GM18870 (cell line): Measurements from ENCODE around the gene PEAR1.

Experiments used
- ATAC-seq: cut with Tn5 transposase; IDR thresholded peaks from one replicate; pipeline ENCODE4 v1.9.1; 2021; ENCODE audit warnings: moderate library complexity; ENCODE audit not compliant: unreplicated experiment

The PEAR1 gene

DNA sequence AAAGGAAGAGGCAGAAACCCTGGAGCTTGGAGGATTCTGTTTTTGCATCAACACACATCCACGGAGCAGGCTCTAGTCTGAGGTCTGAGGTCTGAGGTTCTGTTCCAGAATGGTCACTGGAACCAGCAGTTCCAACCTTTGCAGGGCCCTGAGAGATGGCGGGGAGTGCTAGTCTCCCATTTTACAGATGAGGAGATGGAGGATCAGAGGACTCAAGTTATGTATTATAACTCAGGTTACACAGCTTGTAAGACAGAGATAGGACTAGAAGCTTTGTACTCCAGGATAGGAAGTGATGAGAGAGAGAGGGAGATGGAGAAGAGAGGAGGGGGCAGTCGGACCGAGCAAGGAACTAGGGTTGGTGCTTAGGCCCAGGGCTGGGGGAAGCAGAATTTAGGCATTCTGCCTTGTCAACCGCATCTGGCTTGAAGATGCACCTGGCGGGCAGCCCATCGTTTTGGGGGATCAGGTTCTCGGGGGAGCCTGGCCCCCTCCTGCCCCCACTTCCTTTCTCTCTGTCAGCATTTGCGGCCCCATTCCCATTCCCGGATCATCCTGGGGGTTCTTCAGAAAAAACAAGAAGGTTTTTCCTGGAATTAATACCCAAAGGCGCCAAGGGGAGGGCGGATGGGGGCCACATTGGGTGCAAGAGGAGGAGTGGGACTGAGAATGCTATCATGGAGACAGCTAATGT, 5.6 kb downstream of the PEAR1 start:
- ATAC-seq = no peak

DNA sequence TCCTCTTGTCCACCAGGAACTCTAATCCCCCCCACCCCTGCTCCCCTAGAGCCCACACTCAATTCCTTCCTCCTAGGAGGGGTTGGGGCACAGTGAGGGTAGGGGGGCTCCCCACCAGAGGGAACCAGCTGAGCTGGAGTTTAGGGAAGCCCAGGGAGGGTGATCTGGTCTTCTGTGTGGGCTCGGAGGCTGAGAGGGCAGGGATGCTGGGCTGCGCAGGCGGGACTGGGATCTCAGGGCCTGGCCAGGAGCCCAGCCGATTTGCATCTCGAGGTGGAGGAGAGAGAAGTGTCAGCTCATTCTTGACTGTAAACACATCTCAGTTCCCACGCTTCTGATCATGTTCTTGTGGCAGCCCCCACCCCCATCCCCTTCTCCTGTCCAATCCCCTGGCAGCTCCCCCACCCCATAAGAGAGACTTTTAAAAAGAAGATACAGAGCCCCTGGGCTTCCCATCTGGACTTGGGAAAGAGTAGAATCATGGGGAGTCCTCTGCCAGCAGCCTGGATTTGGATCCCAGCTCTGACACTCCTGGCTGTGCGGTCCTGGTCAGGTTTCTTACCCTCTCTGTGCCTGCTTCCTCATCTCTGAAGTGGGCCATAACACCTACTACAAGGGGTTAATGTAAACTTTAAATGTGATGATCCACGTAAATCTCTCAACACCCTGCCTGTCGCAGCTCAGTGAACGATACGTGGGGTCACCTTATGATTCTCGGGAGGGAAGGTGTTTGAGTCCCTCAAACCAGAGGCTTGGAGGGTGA, 6.6 kb downstream of the PEAR1 start:
- no peak for ATAC-seq

- no peak for ATAC-seq
Measured at GRCh38 chr1:156900896-156901589, 7.5 kb downstream of the PEAR1 start.

- ATAC-seq = no peak
Measured at GRCh38 chr1:156901590-156901900, 8.0 kb downstream of the PEAR1 start.

- ATAC-seq = no peak
Measured at GRCh38 chr1:156901966-156902915, 8.7 kb downstream of the PEAR1 start.

- ATAC-seq = no peak
Measured at GRCh38 chr1:156903328-156904091, 10.0 kb downstream of the PEAR1 start.

GRCh38 chr1:156904187-156904959, 10.9 kb downstream of the PEAR1 start:
- ATAC-seq = no peak

DNA sequence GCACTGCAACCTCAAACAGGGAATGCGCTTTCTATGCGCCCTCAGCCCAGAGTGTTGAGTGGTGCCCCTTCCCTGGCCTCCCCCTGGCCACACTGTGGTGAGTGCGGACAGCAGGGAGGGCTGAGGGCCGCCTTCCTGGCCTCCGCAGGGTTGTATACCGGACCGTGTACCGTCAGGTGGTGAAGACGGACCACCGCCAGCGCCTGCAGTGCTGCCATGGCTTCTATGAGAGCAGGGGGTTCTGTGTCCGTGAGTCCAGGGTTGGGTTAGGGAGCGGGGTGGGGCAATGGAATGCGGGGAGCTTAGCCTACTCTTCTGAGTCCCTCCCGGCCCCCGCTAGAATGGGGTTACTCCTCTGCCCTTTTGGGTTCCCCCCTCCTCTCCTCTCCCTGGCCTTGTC, 11.7 kb downstream of the PEAR1 start:
- no peak for ATAC-seq

DNA sequence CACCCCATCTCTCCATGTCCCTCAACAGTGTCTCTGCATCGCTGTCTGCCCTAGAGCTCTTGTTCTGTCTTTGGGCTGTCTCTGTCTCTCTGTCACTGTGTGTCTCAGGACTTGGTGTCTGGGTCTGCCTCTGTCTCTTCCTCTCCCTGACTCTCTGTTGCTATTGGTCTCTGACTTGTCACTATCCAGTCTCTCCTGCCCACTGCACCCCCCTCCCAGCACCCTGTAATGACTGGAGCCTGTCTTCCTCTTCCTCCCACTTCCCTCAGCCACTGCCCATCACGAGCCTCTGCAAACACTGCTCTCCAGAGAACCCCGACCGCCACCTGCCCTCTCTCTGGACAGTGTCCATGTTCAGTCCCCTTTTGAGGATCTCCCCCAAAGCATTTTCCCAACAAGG, 12.1 kb downstream of the PEAR1 start:
- ATAC-seq = no peak

- no peak for ATAC-seq
Measured at GRCh38 chr1:156906206-156906906, 12.8 kb downstream of the PEAR1 start.

- no peak for ATAC-seq
Measured at GRCh38 chr1:156908541-156908940, 15.0 kb downstream of the PEAR1 start.

DNA sequence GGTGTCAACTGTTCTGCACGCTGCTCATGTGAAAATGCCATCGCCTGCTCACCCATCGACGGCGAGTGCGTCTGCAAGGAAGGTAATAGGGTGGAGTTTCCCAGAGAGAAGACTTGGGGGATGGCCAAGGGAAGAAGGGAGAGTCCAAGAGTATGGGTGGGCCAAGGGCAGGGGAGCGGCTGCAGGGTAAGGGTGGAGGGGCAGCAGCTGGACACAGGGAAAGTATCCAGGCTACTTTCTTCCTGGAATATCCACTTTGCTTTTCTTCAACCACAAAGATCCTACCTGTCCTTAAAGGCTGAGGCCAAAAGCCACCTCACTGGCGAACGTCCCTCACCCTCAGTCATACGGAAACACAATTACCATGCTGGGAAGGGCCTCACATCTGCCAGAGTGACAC, 15.4 kb downstream of the PEAR1 start:
- no peak for ATAC-seq

- no peak for ATAC-seq
Measured at GRCh38 chr1:156909671-156910070, 16.2 kb downstream of the PEAR1 start.

DNA sequence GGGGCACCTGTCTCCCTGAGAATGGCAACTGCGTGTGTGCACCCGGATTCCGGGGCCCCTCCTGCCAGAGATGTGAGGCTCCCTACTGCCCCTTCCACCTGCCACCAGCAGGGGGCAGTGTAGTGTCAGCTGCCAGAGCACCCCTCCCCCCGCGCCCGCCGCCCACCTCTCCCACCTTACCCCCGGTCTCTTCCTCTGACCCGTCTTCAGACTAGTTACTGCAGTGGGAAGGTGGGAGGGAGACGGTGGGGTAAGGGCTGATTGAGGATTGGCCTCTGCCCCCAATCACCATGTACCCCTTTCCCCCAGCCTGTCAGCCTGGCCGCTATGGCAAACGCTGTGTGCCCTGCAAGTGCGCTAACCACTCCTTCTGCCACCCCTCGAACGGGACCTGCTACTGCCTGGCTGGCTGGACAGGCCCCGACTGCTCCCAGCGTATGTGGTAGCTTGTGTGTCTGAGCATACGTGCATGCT, 16.8 kb downstream of the PEAR1 start:
- no peak for ATAC-seq

DNA sequence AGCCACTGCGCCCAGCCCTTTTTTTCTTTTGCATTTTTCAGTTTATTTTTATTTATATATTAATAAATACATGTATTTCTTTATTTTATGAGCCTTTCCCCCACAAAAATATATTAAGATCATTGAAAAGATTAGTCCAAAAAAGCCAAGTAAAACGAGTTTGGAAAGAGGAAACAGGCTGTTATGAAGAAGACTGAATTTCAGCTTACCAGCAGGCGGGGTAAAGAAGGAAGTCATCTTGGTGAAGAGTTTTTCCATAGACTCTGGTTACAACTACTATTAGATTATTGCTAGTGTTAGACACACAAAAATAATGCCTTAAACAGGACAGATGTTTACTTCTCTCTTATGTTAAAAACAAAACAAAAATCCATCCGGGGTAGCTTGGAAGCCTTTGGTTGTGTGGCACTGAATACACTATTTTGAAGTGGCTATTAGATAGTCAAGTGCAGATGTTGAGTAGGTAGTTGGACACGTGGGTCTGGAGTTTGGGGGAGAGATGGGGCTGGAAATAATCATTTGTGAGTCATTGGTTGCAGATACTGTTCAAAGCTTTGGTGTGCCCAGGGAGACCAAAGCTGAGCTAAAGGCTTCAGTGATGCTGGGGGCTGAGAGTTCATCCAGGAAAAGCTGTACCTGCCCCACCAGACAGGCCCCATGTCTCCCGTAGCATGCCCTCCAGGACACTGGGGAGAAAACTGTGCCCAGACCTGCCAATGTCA, 18.2 kb downstream of the PEAR1 start:
- no peak for ATAC-seq

DNA sequence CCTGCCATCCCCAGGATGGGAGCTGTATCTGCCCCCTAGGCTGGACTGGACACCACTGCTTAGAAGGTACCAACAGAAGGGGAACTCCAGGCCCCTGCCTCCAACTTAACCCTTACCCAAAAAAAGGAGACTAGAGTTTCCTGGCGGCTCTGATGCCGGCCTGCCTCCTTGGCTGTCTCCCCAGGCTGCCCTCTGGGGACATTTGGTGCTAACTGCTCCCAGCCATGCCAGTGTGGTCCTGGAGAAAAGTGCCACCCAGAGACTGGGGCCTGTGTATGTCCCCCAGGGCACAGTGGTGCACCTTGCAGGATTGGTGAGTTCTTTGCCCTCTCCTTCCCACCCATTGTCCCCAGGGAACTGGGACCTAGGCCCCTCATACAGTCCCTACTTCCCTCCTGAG, 18.8 kb downstream of the PEAR1 start:
- ATAC-seq = no peak

DNA sequence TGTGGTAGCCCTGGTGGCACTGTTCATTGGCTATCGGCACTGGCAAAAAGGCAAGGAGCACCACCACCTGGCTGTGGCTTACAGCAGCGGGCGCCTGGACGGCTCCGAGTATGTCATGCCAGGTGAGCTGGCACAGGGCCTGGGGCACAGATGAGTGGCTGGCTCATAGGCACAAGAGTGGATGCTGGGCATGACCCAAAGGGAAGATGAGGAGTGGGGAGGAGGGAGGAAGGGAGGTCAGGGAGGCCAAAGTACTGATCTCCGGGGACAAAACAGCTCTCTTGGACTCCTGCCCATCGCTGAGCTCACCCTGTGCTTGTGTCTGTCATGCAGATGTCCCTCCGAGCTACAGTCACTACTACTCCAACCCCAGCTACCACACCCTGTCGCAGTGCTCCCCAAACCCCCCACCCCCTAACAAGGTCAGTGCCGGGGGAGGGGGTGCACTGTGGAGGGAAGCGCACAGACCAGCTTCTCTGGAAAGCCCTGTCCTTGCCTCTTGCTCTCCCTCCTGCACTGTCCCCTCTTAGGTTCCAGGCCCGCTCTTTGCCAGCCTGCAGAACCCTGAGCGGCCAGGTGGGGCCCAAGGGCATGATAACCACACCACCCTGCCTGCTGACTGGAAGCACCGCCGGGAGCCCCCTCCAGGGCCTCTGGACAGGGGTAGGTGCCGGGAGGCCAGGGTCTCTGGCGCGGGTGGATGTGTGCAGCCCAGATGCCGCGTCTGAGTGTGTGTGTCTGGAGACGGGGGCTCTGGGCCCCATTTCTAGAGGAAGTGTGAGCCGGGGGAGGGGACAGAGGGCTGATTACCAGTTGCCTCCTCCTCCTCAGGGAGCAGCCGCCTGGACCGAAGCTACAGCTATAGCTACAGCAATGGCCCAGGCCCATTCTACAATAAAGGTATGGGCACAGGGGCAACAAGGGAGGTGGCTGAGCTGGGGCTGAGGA, 19.6 kb downstream of the PEAR1 start:
- no peak for ATAC-seq
